ENCODE results near the gene CSNK2A1.
A peak's percentile ranks its signal among the peaks of the same experiment; 100 is the strongest.

CSNK2A1 gene

GRCh38 chr20:434221-434620 lies 109.4 kb downstream of the CSNK2A1 start:
- no peak for FAIRE-seq
- DNase-seq (ENCODE audit: insufficient read length, low spot score), result no peak

- FAIRE-seq, result no peak
- no peak for DNase-seq (ENCODE audit: insufficient read length, low spot score)
Observed at GRCh38 chr20:433300-433975, 110.2 kb downstream of the CSNK2A1 start.

- no peak for FAIRE-seq
- DNase-seq (ENCODE audit: insufficient read length, low spot score), result no peak
Observed at GRCh38 chr20:432677-433299, 110.8 kb downstream of the CSNK2A1 start.

- DNase-seq (ENCODE audit: insufficient read length, low spot score) (no peak), FAIRE-seq (no peak)
Observed at GRCh38 chr20:432208-432607, 111.4 kb downstream of the CSNK2A1 start.

- peak; percentile 77 for DNase-seq (ENCODE audit: insufficient read length, low spot score)
- FAIRE-seq, result peak; percentile 16
Observed at GRCh38 chr20:431012-431904, 112.3 kb downstream of the CSNK2A1 start.

- no peak for DNase-seq (ENCODE audit: insufficient read length, low spot score)
- peak; percentile 23 for FAIRE-seq
Observed at GRCh38 chr20:430091-430999, 113.2 kb downstream of the CSNK2A1 start.

GRCh38 chr20:428658-429200 lies 114.9 kb downstream of the CSNK2A1 start:
- FAIRE-seq (no peak), DNase-seq (ENCODE audit: insufficient read length, low spot score) (no peak)

- DNase-seq (ENCODE audit: insufficient read length, low spot score) (no peak), FAIRE-seq (no peak)
Observed at GRCh38 chr20:427849-428657, 115.5 kb downstream of the CSNK2A1 start.

- FAIRE-seq, result no peak
- no peak for DNase-seq (ENCODE audit: insufficient read length, low spot score)
Observed at GRCh38 chr20:427401-427800, 116.2 kb downstream of the CSNK2A1 start.

GRCh38 chr20:426566-426965 lies 117.0 kb downstream of the CSNK2A1 start:
- FAIRE-seq (no peak), DNase-seq (ENCODE audit: insufficient read length, low spot score) (no peak)
